Endothelial cell (in vitro differentiated cells): Measurements from ENCODE around the gene VAT1. TPM values are rescaled to one million over a fixed set of nuclear protein-coding genes. Genes with fewer than 3 reads are reported as not detected.
A peak's percentile ranks its signal among the peaks of the same experiment; 100 is the strongest.

Source experiments
- DNase-seq: peaks from one replicate; pipeline ENCODE4 v3.0.0; 2021; ENCODE audit warnings: low spot score
- H3K27ac Mint-ChIP-seq: one replicate; pipeline ENCODE4 v1.8.0; 2021; ENCODE audit warnings: mixed read lengths, inconsistent platforms; ENCODE audit not compliant: unreplicated experiment
- H3K27me3 Mint-ChIP-seq: one replicate; pipeline ENCODE4 v1.8.0; 2021; ENCODE audit warnings: mild to moderate bottlenecking, moderate library complexity, mixed read lengths, inconsistent platforms; ENCODE audit not compliant: unreplicated experiment
- H3K36me3 Mint-ChIP-seq: one replicate; pipeline ENCODE4 v1.8.0; 2021; ENCODE audit warnings: mild to moderate bottlenecking, low read depth, mixed read lengths, inconsistent platforms; ENCODE audit not compliant: unreplicated experiment
- H3K4me1 Mint-ChIP-seq: one replicate; pipeline ENCODE4 v1.8.0; 2021; ENCODE audit warnings: mild to moderate bottlenecking, mixed read lengths, inconsistent platforms; ENCODE audit not compliant: unreplicated experiment
- H3K4me3 Mint-ChIP-seq: one replicate; pipeline ENCODE4 v1.8.0; 2021; ENCODE audit warnings: mild to moderate bottlenecking, mixed read lengths, inconsistent platforms; ENCODE audit not compliant: unreplicated experiment
- H3K9me3 Mint-ChIP-seq: one replicate; pipeline ENCODE4 v1.8.0; 2021; ENCODE audit warnings: mixed read lengths, inconsistent platforms; ENCODE audit not compliant: unreplicated experiment
- CTCF ChIP-seq: fragments of 200-600 bp; sonication (generic); IDR thresholded peaks from one replicate; pipeline ENCODE4 v1.5.0; 2021; ENCODE audit warnings: antibody characterized with exemption; ENCODE audit not compliant: unreplicated experiment
- long read RNA-seq: library from polyadenylated mRNA; unstranded; transcript quantifications from one replicate; pipeline ENCODE4 v2.0.0, GENCODE V29; 2020; ENCODE audit not compliant: unreplicated experiment
- total RNA-seq: library from RNA; stranded (reverse); fragmentation: NEBNext Ultra II Directional; extraction: Animal tissue kit (Norgen Biotek cat#: 25700); gene quantifications from one replicate; pipeline ENCODE4 v1.2.1, GENCODE V29; 2021; ENCODE audit not compliant: unreplicated experiment

Gene VAT1
- total RNA-seq = 460 TPM
- long read RNA-seq, transcript VAT1-201 (6 exons, 2,734 nt) = major isoform, 247 of 273 reads
- long read RNA-seq, partial matches to known transcripts = 7 of 273 reads
- long read RNA-seq, other reads (novel, unspliced or antisense) = 19 of 273 reads

DNA sequence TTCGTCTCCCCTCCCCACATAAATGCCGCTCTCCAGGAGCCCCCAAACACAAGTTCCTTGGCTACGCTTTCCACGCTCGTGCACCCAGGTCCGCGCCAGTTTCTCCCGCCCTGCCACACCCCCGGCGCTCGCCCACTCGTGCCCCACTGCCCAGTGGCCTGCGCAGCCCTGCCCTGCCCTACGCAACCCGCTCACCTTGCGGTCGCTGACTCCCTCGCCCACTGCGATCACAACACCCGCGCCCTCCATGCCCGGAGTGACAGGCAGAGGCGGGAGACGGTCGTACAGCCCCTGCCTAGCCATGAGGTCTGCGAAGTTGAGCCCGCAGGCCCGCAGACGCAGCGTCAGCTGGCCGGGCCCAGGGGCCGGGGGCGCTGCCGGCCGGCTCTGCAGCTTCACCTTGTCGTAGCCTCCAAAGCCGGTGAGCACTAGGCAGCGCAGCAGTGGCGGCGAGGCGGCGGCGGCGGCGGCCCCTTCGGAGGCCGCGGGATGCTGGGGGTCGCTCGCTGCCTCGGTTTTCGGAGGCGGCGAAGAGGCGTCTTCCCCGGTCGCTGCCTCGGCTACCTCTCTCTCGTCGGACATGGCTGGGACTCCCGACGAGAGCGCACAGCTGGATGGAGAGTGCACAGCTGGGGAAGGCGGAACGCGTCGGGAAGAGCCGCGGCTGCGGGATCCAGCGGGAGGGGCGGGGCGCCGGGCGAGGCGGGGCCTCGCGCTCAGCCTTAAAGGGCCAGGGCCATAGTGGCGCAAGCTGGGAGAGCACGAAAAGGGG lies at the start of gene VAT1:
VAT1 (minus strand) TSS at position 645 of the 772 bp plus-strand sequence; CDS start at position 582, 63 bp downstream.
- Mint-ChIP-seq H3K36me3 (peaks cover 15% of the 10 kb centered on the region), H3K9me3 (no peaks in the 10 kb centered on the region), H3K4me1 (peaks cover 32% of the 10 kb centered on the region), H3K4me3 (peak within 1 kb of the TSS; percentile 96), H3K27ac (peak within 1 kb of the TSS; percentile 96), H3K27me3 (peaks cover 11% of the 10 kb centered on the region)
- peak; percentile 83 for DNase-seq
- TF ChIP-seq CTCF = no peak

DNA sequence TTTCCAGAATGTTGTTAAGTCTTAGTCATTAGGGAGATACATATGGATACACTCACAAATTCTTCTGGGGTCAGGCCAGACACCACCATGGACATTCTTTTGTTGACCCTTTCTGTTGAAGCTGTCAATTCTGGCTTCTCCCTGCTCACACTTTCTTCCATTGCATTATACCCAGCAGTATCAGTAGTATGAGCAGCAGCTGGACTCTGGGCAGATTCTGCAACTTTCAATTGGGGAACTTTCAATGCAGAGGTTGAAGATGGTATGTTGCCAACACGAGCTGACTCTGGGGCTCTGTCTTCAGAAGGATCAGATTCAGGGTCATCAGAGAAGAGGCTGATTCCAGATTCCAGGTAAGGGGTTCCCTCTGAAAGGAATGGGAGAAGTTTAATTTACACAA lies 48.7 kb upstream of the VAT1 start:
- Mint-ChIP-seq H3K27me3 (no peaks in the 10 kb centered on the region), H3K9me3 (no peaks in the 10 kb centered on the region), H3K4me1 (peaks cover 3% of the 10 kb centered on the region), H3K4me3 (no peak overlapping the region), H3K36me3 (no peaks in the 10 kb centered on the region), H3K27ac (no peak overlapping the region)
- no peak for TF ChIP-seq CTCF
- DNase-seq = no peak

- Mint-ChIP-seq H3K36me3 (no peaks in the 10 kb centered on the region), H3K4me3 (no peak overlapping the region), H3K9me3 (no peaks in the 10 kb centered on the region), H3K27me3 (no peaks in the 10 kb centered on the region), H3K4me1 (peaks cover 3% of the 10 kb centered on the region), H3K27ac (no peak overlapping the region)
- TF ChIP-seq CTCF = no peak
- DNase-seq = no peak
These were observed 48.1 kb upstream of the VAT1 start for GRCh38 chr17:43070257-43070656.

DNA sequence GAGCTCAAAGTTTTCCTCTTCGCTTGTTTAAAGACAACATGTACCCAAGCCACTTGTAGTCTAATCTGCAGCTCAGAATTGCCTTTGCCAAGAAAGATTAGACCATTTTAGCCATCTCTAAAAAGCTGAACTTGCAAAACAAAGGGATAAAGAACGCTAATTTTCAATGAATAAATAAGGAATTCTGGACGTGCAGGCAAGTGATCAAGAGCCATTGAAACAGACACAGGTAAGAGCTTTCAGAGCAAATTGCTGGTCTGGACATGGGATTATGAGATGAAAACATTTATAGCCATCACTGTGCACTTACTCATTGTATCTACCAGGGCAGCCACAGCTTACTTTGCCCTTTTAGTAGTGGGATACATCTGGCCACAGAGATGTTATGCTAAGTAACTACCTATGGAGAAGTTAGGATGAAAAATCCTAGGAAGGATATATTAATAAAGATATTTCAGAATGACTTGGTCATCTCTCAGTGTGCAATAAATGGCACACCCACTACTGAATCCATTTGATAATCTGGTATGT lies 47.2 kb upstream of the VAT1 start:
- no peaks in the 10 kb centered on the region for H3K9me3 Mint-ChIP-seq
- no peak overlapping the region for H3K4me3 Mint-ChIP-seq
- no peaks in the 10 kb centered on the region for H3K27me3 Mint-ChIP-seq
- DNase-seq = no peak
- no peak overlapping the region for H3K27ac Mint-ChIP-seq
- H3K36me3 Mint-ChIP-seq = no peaks in the 10 kb centered on the region
- H3K4me1 Mint-ChIP-seq = no peaks in the 10 kb centered on the region
- TF ChIP-seq CTCF = no peak
